GM23338 (cell line): Measurements from ENCODE around the gene TMPRSS2. TPM values are rescaled to one million over a fixed set of nuclear protein-coding genes. Genes with fewer than 3 reads are reported as not detected.

Experiments
- ATAC-seq: fragments of 200-7000 bp; cut with Tn5 transposase; 3 replicates; pipeline ENCODE4 v1.9.1; 2020
- DNase-seq: peaks from one replicate; pipeline ENCODE4 v3.0.0-alpha.2; 2015; ENCODE audit warnings: low spot score
- H2AFZ ChIP-seq: fragments of 200-600 bp; sonication (generic); 2 replicates; pipeline ENCODE4 v1.8.0; 2016; ENCODE audit warnings: antibody characterized with exemption, mild to moderate bottlenecking, moderate library complexity
- H3F3A ChIP-seq: fragments of 200-600 bp; sonication (generic); replicated peaks from 2 replicates; pipeline ENCODE4 v1.8.0; 2017; ENCODE audit warnings: antibody characterized with exemption, mixed run types, low read depth
- H3K27ac ChIP-seq: fragments of 200-600 bp; sonication (generic); 2 replicates; pipeline ENCODE4 v1.6.1; 2016; ENCODE audit warnings: low read depth
- H3K27me3 ChIP-seq: fragments of 200-600 bp; sonication (generic); 2 replicates; pipeline ENCODE4 v1.8.0; 2016; ENCODE audit warnings: mild to moderate bottlenecking, mixed run types, moderate library complexity; ENCODE audit not compliant: insufficient read depth
- H3K36me3 ChIP-seq: fragments of 200-600 bp; sonication (generic); 2 replicates; pipeline ENCODE4 v1.8.0; 2016; ENCODE audit warnings: mild to moderate bottlenecking; ENCODE audit not compliant: insufficient read depth
- H3K4me1 ChIP-seq: fragments of 200-600 bp; sonication (generic); 2 replicates; pipeline ENCODE4 v1.8.0; 2016; ENCODE audit warnings: mild to moderate bottlenecking, moderate library complexity; ENCODE audit not compliant: insufficient read depth
- H3K4me2 ChIP-seq: fragments of 200-600 bp; sonication (generic); 2 replicates; pipeline ENCODE4 v1.7.1; 2017; ENCODE audit warnings: mixed run types
- H3K4me3 ChIP-seq: fragments of 200-600 bp; sonication (generic); 2 replicates; pipeline ENCODE4 v1.6.1; 2016; ENCODE audit warnings: mixed run types
- H3K79me2 ChIP-seq: fragments of 200-600 bp; sonication (generic); replicated peaks from 2 replicates; pipeline ENCODE4 v1.8.0; 2017; ENCODE audit warnings: mild to moderate bottlenecking; ENCODE audit not compliant: insufficient read depth
- H3K9me2 ChIP-seq: fragments of 200-600 bp; sonication (generic); 2 replicates; pipeline ENCODE4 v1.8.0; 2017; ENCODE audit not compliant: insufficient read depth
- H4K20me1 ChIP-seq: fragments of 200-600 bp; sonication (generic); replicated peaks from 2 replicates; pipeline ENCODE4 v1.8.0; 2017; ENCODE audit warnings: mild to moderate bottlenecking; ENCODE audit not compliant: insufficient read depth
- H3K27ac Mint-ChIP-seq: 2 replicates; pipeline ENCODE4 v1.8.0; 2020; ENCODE audit warnings: inconsistent platforms, mild to moderate bottlenecking, moderate library complexity, mixed read lengths
- H3K27me3 Mint-ChIP-seq: 3 replicates; pipeline ENCODE4 v1.8.0; 2022; ENCODE audit warnings: low read depth, mild to moderate bottlenecking, moderate library complexity, mixed read lengths, inconsistent platforms; ENCODE audit not compliant: insufficient read depth, poor library complexity
- H3K36me3 Mint-ChIP-seq: 3 replicates; pipeline ENCODE4 v1.8.0; 2021; ENCODE audit warnings: low read depth, mild to moderate bottlenecking, inconsistent platforms, moderate library complexity, mixed read lengths
- H3K4me1 Mint-ChIP-seq: 3 replicates; pipeline ENCODE4 v1.8.0; 2020; ENCODE audit warnings: mild to moderate bottlenecking, inconsistent platforms, mixed read lengths
- H3K4me3 Mint-ChIP-seq: 3 replicates; pipeline ENCODE4 v1.8.0; 2021; ENCODE audit warnings: moderate library complexity, mild to moderate bottlenecking, inconsistent platforms, mixed read lengths
- H3K9me3 Mint-ChIP-seq: 3 replicates; pipeline ENCODE4 v1.8.0; 2020; ENCODE audit warnings: moderate library complexity, mild to moderate bottlenecking, inconsistent platforms, mixed read lengths
- CREB1 ChIP-seq: fragments of 250-450 bp; sonication (Bioruptor Pico); IDR thresholded peaks from 2 replicates; pipeline ENCODE4 v1.5.0; 2020; ENCODE audit warnings: low read depth, mild to moderate bottlenecking, moderate library complexity
- CTCF ChIP-seq, 2 experiments: fragments of 200-600 bp in 1 of 2; sonication (generic) in 1 of 2; conservative IDR thresholded peaks; 2 replicates each; pipeline versions ENCODE4 v1.5.1 to v1.6.1; 2016 to 2017; ENCODE audit warnings: antibody characterized with exemption in 2 of 2, low read depth in 2 of 2, mild to moderate bottlenecking in 2 of 2, moderate library complexity in 1 of 2
- ETS1 ChIP-seq: IDR thresholded peaks from 2 replicates; pipeline ENCODE4 v1.6.1; 2016; ENCODE audit warnings: antibody characterized with exemption
- EZH2 ChIP-seq: fragments of 200-600 bp; sonication (generic); IDR thresholded peaks from one replicate; pipeline ENCODE4 v1.8.0; 2017; ENCODE audit warnings: antibody characterized with exemption, mild to moderate bottlenecking, low read depth; ENCODE audit not compliant: unreplicated experiment
- EZH2phosphoT487 ChIP-seq: fragments of 200-600 bp; sonication (generic); IDR thresholded peaks from one replicate; pipeline ENCODE4 v1.8.1; 2018; ENCODE audit warnings: antibody characterized with exemption; ENCODE audit not compliant: unreplicated experiment
- JUNB ChIP-seq: IDR thresholded peaks from one replicate; pipeline ENCODE4 v1.6.1; 2016; ENCODE audit warnings: antibody characterized with exemption; ENCODE audit not compliant: unreplicated experiment
- NANOG ChIP-seq: IDR thresholded peaks from 2 replicates; pipeline ENCODE4 v1.6.1; 2016; ENCODE audit warnings: antibody characterized with exemption, borderline replicate concordance
- POLR2AphosphoS5 ChIP-seq: IDR thresholded peaks from 2 replicates; pipeline ENCODE4 v1.6.1; 2016; ENCODE audit warnings: antibody characterized with exemption, low read depth
- REST ChIP-seq: IDR thresholded peaks from one replicate; pipeline ENCODE4 v1.6.1; 2018; ENCODE audit warnings: antibody characterized with exemption; ENCODE audit not compliant: unreplicated experiment
- STAT1 ChIP-seq: IDR thresholded peaks from one replicate; pipeline ENCODE4 v1.6.1; 2016; ENCODE audit warnings: antibody characterized with exemption; ENCODE audit not compliant: unreplicated experiment
- ZNF114 ChIP-seq: fragments of 250-450 bp; sonication (Bioruptor Pico); IDR thresholded peaks from 2 replicates; pipeline ENCODE4 v1.5.0; 2020; ENCODE audit warnings: mild to moderate bottlenecking, moderate library complexity
- ZNF331 ChIP-seq: fragments of 250-450 bp; sonication (Bioruptor Pico); IDR thresholded peaks from 2 replicates; pipeline ENCODE4 v1.5.0; 2020; ENCODE audit warnings: low read depth, mild to moderate bottlenecking, moderate library complexity
- ZNF462 ChIP-seq: fragments of 250-450 bp; sonication (Bioruptor Pico); IDR thresholded peaks from 2 replicates; pipeline ENCODE4 v1.5.0; 2020; ENCODE audit warnings: mild to moderate bottlenecking, moderate library complexity
- polyA plus RNA-seq: library from polyadenylated mRNA; unstranded; fragments of >200 nt; fragmentation: Nextera tagmentation; extraction: Ambion mirVana; gene quantifications from 2 replicates; pipeline ENCODE4 v1.2.1, GENCODE V29; 2016
- total RNA-seq: library from RNA; depleted of rRNA; stranded (reverse); fragments of >200 nt; shearing (Covaris generic); gene quantifications from 2 replicates; pipeline ENCODE4 v1.2.3, GENCODE V29; 2014

TMPRSS2 gene
- total and polyA plus RNA-seq, 2 experiments from 2014 or later, result 2.3 to 4.9 TPM

GRCh38 chr21:41479686-41480085 is 28.3 kb downstream of the TMPRSS2 start:
- Histone ChIP-seq H3K27ac (no peak overlapping the region), H3K4me2 (no peak overlapping the region), H3K4me3 (no peak overlapping the region), H2AFZ (no peak overlapping the region), H3K9me2 (no peaks in the 10 kb centered on the region), H3K79me2 (no peaks in the 10 kb centered on the region), H3F3A (0 out of 2 replicates have a peak, but pooled peaks cover 5% of the 10 kb centered on the region), H3K4me1 (peaks cover 27% of the 10 kb centered on the region), H3K27me3 (no peaks in the 10 kb centered on the region), H3K36me3 (no peaks in the 10 kb centered on the region), H4K20me1 (no peaks in the 10 kb centered on the region)
- TF ChIP-seq STAT1 (no peak), JUNB (no peak), EZH2phosphoT487 (no peak), REST (no peak), EZH2 (no peak), CTCF (conservative IDR thresholded peaks at IDR 0.05; ENCODE audit: low read depth in 2 of 2) (no peak), NANOG (no peak), CREB1 (CRISPR knock-in tag) (no peak), ETS1 (no peak), ZNF331 (CRISPR knock-in tag) (no peak), POLR2AphosphoS5 (no peak), ZNF114 (CRISPR knock-in tag) (no peak), ZNF462 (no peak)
- Mint-ChIP-seq H3K4me1 (peaks cover 47% of the 10 kb centered on the region), H3K27me3 (no peaks in the 10 kb centered on the region), H3K27ac (peak overlapping the region; percentile 81), H3K36me3 (peaks cover 7% of the 10 kb centered on the region), H3K4me3 (no peak overlapping the region), H3K9me3 (no peaks in the 10 kb centered on the region)
- no peak for ATAC-seq
- peak; percentile 21 for DNase-seq
